Fibroblast of pulmonary artery (primary cell): ENCODE results near the gene SLIT1.

Source experiments
- DNase-seq: peaks from one replicate; pipeline ENCODE4 v3.0.0-alpha.2; 2010; ENCODE audit warnings: low read depth
- H3K4me3 ChIP-seq: replicated peaks from 2 replicates; pipeline ENCODE4 v1.5.1; 2011; ENCODE audit warnings: low read depth, mild to moderate bottlenecking, control low read depth, low read length, moderate library complexity
- TF ChIP-seq, protein P1 (sequence below): IDR thresholded peaks from 2 replicates; pipeline ENCODE4 v1.5.1; 2011; ENCODE audit warnings: mild to moderate bottlenecking, control low read depth, low read length, inconsistent platforms; ENCODE audit errors: missing control alignments

SLIT1 gene

GRCh38 chr10:97182288-97182990 lies 3.3 kb downstream of the SLIT1 start:
- TF ChIP-seq, protein P1, sequence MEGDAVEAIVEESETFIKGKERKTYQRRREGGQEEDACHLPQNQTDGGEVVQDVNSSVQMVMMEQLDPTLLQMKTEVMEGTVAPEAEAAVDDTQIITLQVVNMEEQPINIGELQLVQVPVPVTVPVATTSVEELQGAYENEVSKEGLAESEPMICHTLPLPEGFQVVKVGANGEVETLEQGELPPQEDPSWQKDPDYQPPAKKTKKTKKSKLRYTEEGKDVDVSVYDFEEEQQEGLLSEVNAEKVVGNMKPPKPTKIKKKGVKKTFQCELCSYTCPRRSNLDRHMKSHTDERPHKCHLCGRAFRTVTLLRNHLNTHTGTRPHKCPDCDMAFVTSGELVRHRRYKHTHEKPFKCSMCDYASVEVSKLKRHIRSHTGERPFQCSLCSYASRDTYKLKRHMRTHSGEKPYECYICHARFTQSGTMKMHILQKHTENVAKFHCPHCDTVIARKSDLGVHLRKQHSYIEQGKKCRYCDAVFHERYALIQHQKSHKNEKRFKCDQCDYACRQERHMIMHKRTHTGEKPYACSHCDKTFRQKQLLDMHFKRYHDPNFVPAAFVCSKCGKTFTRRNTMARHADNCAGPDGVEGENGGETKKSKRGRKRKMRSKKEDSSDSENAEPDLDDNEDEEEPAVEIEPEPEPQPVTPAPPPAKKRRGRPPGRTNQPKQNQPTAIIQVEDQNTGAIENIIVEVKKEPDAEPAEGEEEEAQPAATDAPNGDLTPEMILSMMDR, result no peak
- no peak for DNase-seq
- H3K4me3 ChIP-seq, result no peak overlapping the region

DNA sequence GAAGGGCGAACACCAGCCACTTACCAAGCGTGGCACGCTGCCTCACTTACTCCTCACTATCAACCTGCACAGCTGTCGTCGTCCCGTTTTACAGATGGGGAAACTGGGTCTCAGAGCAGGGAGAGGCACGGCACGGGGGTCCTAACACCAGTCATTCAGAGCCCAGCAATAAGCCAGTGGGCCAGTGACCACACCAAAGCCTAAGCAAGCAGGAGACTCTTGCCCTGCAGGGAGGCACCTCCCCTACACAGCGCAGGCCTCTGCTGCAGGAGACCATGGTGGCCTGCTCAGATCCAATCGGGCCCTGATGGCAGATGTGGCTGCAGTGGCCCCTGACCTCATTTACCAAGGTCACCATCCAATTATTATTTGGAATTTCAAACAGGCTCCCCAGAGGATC lies 4.8 kb downstream of the SLIT1 start:
- DNase-seq, result no peak
- H3K4me3 ChIP-seq, result no peak overlapping the region
- TF ChIP-seq, protein P1, result no peak

DNA sequence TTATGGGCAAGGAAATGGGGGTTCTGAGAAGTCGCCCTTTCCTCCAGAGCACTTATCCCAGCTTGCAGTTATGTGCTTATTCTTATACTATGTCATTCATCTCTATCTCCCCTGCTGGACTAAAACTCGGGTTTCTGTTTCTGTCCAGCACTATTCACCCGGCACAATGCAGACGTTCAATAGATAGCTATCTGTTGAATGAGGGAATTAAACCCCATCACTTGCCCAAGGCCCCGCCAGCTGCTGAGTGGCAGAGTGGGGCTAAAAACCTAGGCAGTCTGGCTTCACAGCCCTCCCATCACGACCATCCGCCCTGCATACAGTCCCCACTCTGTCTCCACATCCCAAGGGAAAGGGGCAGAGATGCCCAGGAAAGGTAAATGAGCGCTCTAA lies 5.4 kb downstream of the SLIT1 start:
- no peak overlapping the region for H3K4me3 ChIP-seq
- TF ChIP-seq, protein P1, result no peak
- DNase-seq, result no peak

DNA sequence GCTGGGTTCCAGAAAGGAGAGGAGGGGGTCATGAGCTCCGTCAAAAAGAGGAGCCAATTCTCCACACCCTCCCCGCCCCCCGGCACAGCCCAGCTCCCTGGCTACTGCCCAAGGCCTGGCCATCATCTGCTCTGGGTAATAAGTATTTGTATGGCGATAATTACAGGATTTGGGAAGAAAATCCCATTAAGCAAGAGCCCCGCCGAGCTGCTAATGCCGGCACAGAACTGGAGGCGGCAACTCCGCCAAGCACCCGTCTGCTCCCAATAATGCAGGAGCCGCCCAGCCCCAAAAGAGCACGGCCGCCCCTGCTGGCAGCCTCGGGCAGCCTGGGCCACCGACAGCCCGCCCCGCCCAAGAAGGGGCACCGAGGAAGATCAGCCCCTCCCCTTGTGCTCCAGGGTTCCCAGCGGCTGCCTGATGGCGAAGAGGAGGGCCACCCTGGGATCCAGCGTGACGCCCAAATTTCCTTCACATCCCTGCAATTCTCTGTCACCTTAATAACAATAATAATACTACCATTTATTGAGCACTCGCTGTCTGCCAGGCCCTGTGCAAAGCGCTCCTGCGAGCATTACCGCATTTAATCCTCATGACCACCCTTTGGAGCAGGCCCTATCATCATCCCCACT lies 5.9 kb downstream of the SLIT1 start:
- no peak for DNase-seq
- TF ChIP-seq, protein P1, result no peak
- no peak overlapping the region for H3K4me3 ChIP-seq

DNA sequence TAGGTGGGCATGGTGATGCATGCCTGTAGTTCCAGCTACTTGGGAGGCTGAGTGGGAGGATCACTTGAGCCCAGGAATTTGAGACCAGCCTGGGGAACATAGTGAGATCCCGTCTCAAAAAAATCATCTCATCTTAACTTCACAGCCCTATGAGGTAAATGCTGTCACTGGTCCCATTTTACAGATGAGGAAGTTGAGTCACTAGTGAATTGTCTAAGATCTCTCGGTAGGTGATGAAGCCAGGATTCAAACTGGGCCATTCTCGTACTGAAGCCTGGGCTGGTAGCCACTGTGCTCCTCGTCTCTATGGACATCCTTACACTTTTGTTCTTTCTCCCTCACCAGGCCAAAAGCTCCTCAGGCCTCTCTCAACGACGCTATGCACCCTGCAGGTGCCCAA lies 6.4 kb downstream of the SLIT1 start:
- no peak for DNase-seq
- TF ChIP-seq, protein P1, result no peak
- no peak overlapping the region for H3K4me3 ChIP-seq

GRCh38 chr10:97178074-97178473 lies 7.7 kb downstream of the SLIT1 start:
- H3K4me3 ChIP-seq, result no peak overlapping the region
- DNase-seq, result no peak
- TF ChIP-seq, protein P1, result no peak

DNA sequence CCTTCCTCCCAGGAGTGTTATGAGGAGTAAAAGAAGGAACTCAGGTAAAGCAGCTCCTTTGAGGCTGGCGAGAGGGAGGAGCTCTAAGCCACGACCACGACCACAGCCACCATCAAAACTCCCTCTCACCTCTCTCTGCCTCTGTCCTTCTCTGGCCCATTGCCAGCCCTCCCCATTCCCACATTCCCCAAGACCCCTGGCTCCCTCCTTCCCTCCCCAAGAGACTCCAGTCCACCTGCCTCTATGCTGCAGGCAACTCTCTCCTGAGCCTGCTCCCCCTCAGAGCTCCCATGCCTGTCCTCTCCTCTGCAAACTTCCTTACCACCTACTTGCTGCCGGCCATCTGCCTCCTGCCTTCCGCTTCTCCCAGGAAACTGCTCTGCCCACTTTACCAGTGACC lies 9.5 kb downstream of the SLIT1 start:
- no peak overlapping the region for H3K4me3 ChIP-seq
- TF ChIP-seq, protein P1, result no peak
- no peak for DNase-seq
